ENCODE measurements around the gene DYNLRB1.
A peak's percentile ranks its signal among the peaks of the same experiment; 100 is the strongest.

The DYNLRB1 gene

DNA sequence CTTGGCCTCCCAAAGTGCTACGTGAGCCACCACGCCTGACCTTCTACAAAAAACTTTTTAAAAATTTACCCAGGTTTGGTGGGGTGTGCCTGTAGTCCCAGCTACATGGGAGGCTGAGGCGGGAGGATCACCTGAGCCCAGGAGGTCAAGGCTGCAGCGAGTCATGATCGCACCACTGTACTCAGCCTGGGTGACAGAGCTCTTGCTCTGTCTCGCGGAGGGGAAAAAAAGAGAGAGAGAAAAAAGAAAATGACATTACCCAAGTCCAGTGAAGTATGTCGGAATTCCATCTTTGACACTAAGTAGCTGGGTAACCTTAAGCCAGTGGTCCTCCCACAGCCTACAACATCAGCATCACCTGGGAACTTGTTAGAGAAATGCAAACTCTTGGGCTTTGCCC lies 23.5 kb downstream of the DYNLRB1 start:
- no peaks in the 10 kb centered on the region for H3K9me3 ChIP-seq (ENCODE audit: control insufficient read depth in 1 of 2, low read length in 2 of 2)
- H3K36me3 ChIP-seq (ENCODE audit: control insufficient read depth in 1 of 2, insufficient read depth in 2 of 2, low read length in 2 of 2): peaks cover 35 to 62% of the 10 kb centered on the region in 2 donors
- H3K27ac ChIP-seq (ENCODE audit: low read depth, low read length): no peak overlapping the region
- no peak overlapping the region for H3K4me3 ChIP-seq (ENCODE audit: low read depth in 1 of 2, low read length in 2 of 2)
- H3K9ac ChIP-seq (ENCODE audit: low read depth in 1 of 2, low read length in 2 of 2): no peak overlapping the region
- peaks cover 5 to 15% of the 10 kb centered on the region in 2 donors for H3K4me1 ChIP-seq (ENCODE audit: control insufficient read depth in 1 of 2, insufficient read depth in 2 of 2, low read length in 2 of 2)
- H3K27me3 ChIP-seq (ENCODE audit: control insufficient read depth in 1 of 2, insufficient read depth in 2 of 2, low read length in 2 of 2): no peaks in the 10 kb centered on the region

DNA sequence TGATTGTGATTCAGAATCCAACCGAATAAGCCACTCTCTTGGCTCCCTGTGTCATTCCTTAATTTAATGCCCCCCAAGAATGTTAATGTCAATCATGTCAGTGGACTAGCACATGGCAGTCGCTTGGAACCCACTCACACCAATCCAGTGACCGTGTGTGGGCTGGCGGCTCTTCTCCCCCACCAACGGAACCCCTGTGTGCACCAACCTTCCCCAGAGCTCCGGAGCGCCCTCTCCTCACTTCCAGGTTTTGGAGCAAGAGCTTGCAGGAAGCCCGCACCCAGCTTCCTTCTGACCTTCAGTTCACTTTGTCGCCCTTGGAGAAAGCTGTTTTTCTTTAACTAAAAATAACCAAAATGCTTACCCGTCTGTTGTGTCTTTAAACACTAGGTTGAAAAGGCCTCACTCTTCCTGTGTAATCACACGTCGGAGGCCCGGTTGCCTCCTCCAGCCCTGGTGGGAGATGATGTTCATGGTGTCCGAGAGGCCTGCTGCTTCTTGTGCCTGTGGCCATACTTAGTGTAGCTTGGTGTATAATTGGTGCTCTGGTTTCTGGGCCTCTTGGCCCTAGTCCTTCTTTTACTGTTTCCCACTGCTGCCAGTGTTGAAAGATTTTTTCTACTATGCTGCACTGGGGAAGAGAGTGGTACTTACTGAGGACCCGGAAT lies 24.5 kb downstream of the DYNLRB1 start:
- H3K36me3 ChIP-seq (ENCODE audit: control insufficient read depth in 1 of 2, insufficient read depth in 2 of 2, low read length in 2 of 2): peaks cover 26 to 52% of the 10 kb centered on the region in 2 donors
- H3K4me3 ChIP-seq (ENCODE audit: low read depth in 1 of 2, low read length in 2 of 2): no peak overlapping the region
- H3K27me3 ChIP-seq (ENCODE audit: control insufficient read depth in 1 of 2, insufficient read depth in 2 of 2, low read length in 2 of 2): no peaks in the 10 kb centered on the region
- H3K4me1 ChIP-seq (ENCODE audit: control insufficient read depth in 1 of 2, insufficient read depth in 2 of 2, low read length in 2 of 2): peaks cover 5 to 15% of the 10 kb centered on the region in 2 donors
- no peak overlapping the region for H3K27ac ChIP-seq (ENCODE audit: low read depth, low read length)
- no peaks in the 10 kb centered on the region for H3K9me3 ChIP-seq (ENCODE audit: control insufficient read depth in 1 of 2, low read length in 2 of 2)
- H3K9ac ChIP-seq (ENCODE audit: low read depth in 1 of 2, low read length in 2 of 2): no peak overlapping the region

DNA sequence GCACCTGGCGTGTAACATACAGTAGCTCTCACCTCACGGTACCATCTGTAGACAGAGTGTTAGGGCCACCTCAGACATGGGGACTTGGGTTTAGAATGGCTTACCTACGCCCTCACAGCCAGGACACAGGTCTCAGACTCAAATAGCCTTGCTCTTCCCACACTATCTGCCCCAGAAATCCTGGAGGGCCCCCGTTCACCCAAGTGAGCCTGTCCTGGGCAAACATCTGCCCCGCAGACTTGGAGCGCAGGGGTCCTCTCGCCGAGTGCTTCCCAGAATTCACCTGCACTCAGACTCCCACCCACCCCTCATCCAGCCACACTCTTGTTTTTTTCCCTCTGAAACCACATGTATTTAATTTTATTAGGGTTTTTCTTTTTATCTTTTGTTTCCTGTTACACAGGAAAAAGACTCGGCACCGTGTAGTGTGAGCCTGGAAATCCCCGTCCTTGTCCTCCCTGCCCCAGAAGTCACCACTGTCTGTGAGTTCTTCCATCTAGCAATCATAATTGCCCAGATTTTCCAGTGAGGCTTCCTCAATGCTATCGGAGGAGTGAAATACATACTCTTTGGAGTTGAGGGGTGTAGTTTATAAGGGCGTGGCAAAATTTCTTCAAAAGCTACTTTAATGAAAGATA lies 25.2 kb downstream of the DYNLRB1 start:
- H3K4me3 ChIP-seq (ENCODE audit: low read depth in 1 of 2, low read length in 2 of 2): no peak overlapping the region
- no peaks in the 10 kb centered on the region for H3K9me3 ChIP-seq (ENCODE audit: control insufficient read depth in 1 of 2, low read length in 2 of 2)
- no peaks in the 10 kb centered on the region for H3K27me3 ChIP-seq (ENCODE audit: control insufficient read depth in 1 of 2, insufficient read depth in 2 of 2, low read length in 2 of 2)
- H3K9ac ChIP-seq (ENCODE audit: low read depth in 1 of 2, low read length in 2 of 2): no peak overlapping the region
- peaks cover 5 to 15% of the 10 kb centered on the region in 2 donors for H3K4me1 ChIP-seq (ENCODE audit: control insufficient read depth in 1 of 2, insufficient read depth in 2 of 2, low read length in 2 of 2)
- H3K36me3 ChIP-seq (ENCODE audit: control insufficient read depth in 1 of 2, insufficient read depth in 2 of 2, low read length in 2 of 2): peaks cover 21 to 46% of the 10 kb centered on the region in 2 donors
- H3K27ac ChIP-seq (ENCODE audit: low read depth, low read length): no peak overlapping the region

DNA sequence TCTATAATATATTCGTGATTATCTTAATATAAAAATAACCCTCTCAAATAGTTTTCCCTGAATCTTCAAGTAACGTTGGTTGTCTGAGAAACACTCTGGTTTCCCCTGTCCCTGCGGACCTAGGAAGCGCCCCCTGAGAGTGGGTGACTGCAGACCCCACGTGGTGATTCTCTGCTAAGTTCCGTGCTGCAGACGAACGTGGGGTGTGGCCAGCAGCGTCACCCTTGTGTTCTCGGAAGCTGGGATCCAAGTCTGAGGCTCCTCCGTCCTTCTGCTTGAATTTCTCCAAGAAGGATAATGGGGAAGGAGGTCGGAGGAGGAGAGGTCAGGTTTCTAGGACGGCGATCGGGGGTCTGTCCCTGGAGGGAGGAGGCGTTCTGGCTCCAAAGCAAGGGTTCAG lies 25.7 kb downstream of the DYNLRB1 start:
- Histone ChIP-seq H3K36me3 (ENCODE audit: control insufficient read depth in 1 of 2, insufficient read depth in 2 of 2, low read length in 2 of 2) (peaks cover 18 to 43% of the 10 kb centered on the region in 2 donors), H3K27ac (ENCODE audit: low read depth, low read length) (no peak overlapping the region), H3K27me3 (ENCODE audit: control insufficient read depth in 1 of 2, insufficient read depth in 2 of 2, low read length in 2 of 2) (no peaks in the 10 kb centered on the region), H3K9ac (ENCODE audit: low read depth in 1 of 2, low read length in 2 of 2) (no peak overlapping the region), H3K4me3 (ENCODE audit: low read depth in 1 of 2, low read length in 2 of 2) (no peak overlapping the region), H3K9me3 (ENCODE audit: control insufficient read depth in 1 of 2, low read length in 2 of 2) (no peaks in the 10 kb centered on the region), H3K4me1 (ENCODE audit: control insufficient read depth in 1 of 2, insufficient read depth in 2 of 2, low read length in 2 of 2) (peaks cover 5 to 15% of the 10 kb centered on the region in 2 donors)

DNA sequence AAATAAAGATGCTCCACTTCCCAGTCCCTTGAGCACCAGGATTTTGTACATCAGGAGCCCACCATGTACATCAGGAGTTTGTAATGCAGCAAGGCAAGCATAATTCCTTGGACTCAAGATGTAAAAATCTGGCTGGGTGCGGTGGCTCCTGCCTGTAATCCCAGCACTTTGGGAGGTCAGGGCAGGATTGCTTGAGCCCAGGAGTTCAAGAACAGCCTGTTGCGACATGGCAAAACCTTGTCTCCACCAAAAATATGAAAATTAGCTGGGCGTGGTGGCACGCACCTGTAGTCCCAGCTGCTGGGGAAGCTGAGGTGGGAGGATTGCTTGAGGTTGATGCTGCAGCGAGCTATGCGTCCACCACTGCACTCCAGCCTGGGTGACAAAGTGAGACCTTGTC lies 26.2 kb downstream of the DYNLRB1 start:
- Histone ChIP-seq H3K4me1 (ENCODE audit: control insufficient read depth in 1 of 2, insufficient read depth in 2 of 2, low read length in 2 of 2) (peaks cover 5 to 17% of the 10 kb centered on the region in 2 donors), H3K36me3 (ENCODE audit: control insufficient read depth in 1 of 2, insufficient read depth in 2 of 2, low read length in 2 of 2) (peaks cover 13 to 38% of the 10 kb centered on the region in 2 donors), H3K4me3 (ENCODE audit: low read depth in 1 of 2, low read length in 2 of 2) (no peak overlapping the region), H3K27me3 (ENCODE audit: control insufficient read depth in 1 of 2, insufficient read depth in 2 of 2, low read length in 2 of 2) (no peaks in the 10 kb centered on the region), H3K9ac (ENCODE audit: low read depth in 1 of 2, low read length in 2 of 2) (no peak overlapping the region), H3K9me3 (ENCODE audit: control insufficient read depth in 1 of 2, low read length in 2 of 2) (no peaks in the 10 kb centered on the region), H3K27ac (ENCODE audit: low read depth, low read length) (no peak overlapping the region)

DNA sequence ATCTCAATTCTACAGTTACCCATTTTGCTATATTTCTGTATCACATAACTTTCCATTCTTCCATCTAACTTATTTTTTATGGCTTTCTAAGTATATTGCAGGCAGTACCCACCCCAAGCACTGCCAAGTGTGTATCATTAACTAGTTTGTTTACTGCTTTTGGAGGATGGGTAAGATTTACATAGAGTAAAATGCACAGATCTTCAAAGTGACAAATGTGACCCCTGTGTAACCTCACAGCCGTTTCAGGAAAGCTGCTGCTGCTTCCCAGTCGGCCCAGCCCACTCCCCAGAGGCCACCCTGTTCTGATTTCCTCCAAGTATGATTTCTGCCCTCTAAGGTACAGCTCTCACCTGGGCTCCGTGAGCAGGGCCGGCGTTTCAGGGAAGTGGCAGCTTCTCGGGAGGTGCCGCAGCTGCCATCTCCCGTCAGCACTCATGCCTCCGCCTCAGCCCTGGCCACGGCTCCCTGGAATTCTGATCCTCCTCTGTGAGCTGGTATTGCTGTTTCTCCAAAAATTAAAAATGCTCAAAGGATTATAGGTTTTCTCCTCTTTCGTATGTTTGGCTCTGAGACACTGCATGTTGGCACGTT lies 27.3 kb downstream of the DYNLRB1 start:
- peaks cover 11 to 31% of the 10 kb centered on the region in 2 donors for H3K36me3 ChIP-seq (ENCODE audit: control insufficient read depth in 1 of 2, insufficient read depth in 2 of 2, low read length in 2 of 2)
- H3K4me3 ChIP-seq (ENCODE audit: low read depth in 1 of 2, low read length in 2 of 2): no peak overlapping the region
- H3K27me3 ChIP-seq (ENCODE audit: control insufficient read depth in 1 of 2, insufficient read depth in 2 of 2, low read length in 2 of 2): no peaks in the 10 kb centered on the region
- H3K9me3 ChIP-seq (ENCODE audit: control insufficient read depth in 1 of 2, low read length in 2 of 2): no peaks in the 10 kb centered on the region
- no peak overlapping the region for H3K9ac ChIP-seq (ENCODE audit: low read depth in 1 of 2, low read length in 2 of 2)
- H3K4me1 ChIP-seq (ENCODE audit: control insufficient read depth in 1 of 2, insufficient read depth in 2 of 2, low read length in 2 of 2): peaks cover 9 to 27% of the 10 kb centered on the region in 2 donors
- H3K27ac ChIP-seq (ENCODE audit: low read depth, low read length): no peak overlapping the region

DNA sequence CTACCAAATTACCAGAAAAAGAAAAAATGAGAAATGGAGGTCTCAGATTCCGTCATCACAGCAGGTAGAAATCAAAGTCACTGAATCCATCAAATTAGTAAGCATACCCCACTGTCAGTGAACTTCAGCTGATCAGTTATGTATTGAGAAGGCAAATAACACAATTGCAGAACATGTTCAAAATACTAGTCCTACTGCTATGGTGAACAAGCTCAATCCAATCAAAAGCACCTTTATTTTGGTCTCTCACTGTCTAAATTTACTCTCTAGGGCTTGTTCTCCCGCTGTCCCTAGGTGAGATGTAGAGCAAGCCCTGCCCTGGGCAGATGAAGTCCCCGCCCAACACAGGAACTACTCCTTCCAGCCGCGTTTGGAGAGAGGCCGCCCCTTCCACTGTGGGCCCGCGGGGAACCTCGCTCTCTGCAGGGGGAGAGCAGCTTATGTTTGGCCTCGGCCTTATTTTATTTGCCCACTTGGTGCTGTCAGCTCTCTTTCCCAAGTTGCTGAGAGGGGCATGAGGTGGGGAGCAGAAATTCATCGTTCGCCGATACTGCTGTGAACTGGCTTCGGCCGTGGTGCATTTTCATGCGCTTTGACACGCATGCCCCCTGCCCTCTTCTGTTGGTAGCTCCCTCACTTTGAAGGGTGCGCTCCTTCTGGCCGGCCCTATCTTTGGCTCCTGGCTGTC lies 28.0 kb downstream of the DYNLRB1 start:
- H3K4me3 ChIP-seq (ENCODE audit: low read depth in 1 of 2, low read length in 2 of 2): peak overlapping the region; percentile 4 to 43
- peaks cover 9 to 27% of the 10 kb centered on the region in 2 donors for H3K4me1 ChIP-seq (ENCODE audit: control insufficient read depth in 1 of 2, insufficient read depth in 2 of 2, low read length in 2 of 2)
- H3K36me3 ChIP-seq (ENCODE audit: control insufficient read depth in 1 of 2, insufficient read depth in 2 of 2, low read length in 2 of 2): peaks cover 8 to 27% of the 10 kb centered on the region in 2 donors
- H3K27me3 ChIP-seq (ENCODE audit: control insufficient read depth in 1 of 2, insufficient read depth in 2 of 2, low read length in 2 of 2): no peaks in the 10 kb centered on the region
- no peak overlapping the region for H3K27ac ChIP-seq (ENCODE audit: low read depth, low read length)
- H3K9me3 ChIP-seq (ENCODE audit: control insufficient read depth in 1 of 2, low read length in 2 of 2): no peaks in the 10 kb centered on the region
- H3K9ac ChIP-seq (ENCODE audit: low read depth in 1 of 2, low read length in 2 of 2): no peak overlapping the region

DNA sequence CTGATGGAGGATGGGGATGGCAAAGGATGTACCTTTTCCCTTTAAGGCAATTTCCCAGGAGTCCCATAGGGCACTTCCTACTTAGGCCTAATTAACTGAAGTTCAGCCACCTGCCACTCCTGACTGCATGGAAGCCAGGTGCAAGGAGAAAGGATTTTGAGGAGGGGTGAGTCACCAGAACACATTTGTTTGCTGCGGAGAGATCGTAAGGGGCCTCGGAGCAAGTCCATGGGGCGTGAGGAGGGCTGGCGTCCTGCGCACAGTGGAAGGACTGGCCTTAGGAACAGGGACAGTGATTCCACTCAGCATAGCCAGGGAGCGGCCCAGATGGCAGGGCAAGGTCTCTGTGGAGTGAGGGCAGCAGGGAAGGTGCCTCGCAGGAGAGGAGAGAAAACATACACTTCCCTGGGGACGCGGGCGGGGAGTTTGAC lies 30.5 kb downstream of the DYNLRB1 start:
- H3K27ac ChIP-seq (ENCODE audit: low read depth, low read length): peak overlapping the region; percentile 67
- no peaks in the 10 kb centered on the region for H3K9me3 ChIP-seq (ENCODE audit: control insufficient read depth in 1 of 2, low read length in 2 of 2)
- H3K36me3 ChIP-seq (ENCODE audit: control insufficient read depth in 1 of 2, insufficient read depth in 2 of 2, low read length in 2 of 2): peaks cover 0 to 11% of the 10 kb centered on the region in 2 donors
- no peaks in the 10 kb centered on the region for H3K27me3 ChIP-seq (ENCODE audit: control insufficient read depth in 1 of 2, insufficient read depth in 2 of 2, low read length in 2 of 2)
- H3K4me1 ChIP-seq (ENCODE audit: control insufficient read depth in 1 of 2, insufficient read depth in 2 of 2, low read length in 2 of 2): peaks cover 9 to 27% of the 10 kb centered on the region in 2 donors
- peak overlapping the region; percentile 60 to 62 for H3K9ac ChIP-seq (ENCODE audit: low read depth in 1 of 2, low read length in 2 of 2)
- peak overlapping the region; percentile 68 to 80 for H3K4me3 ChIP-seq (ENCODE audit: low read depth in 1 of 2, low read length in 2 of 2)

DNA sequence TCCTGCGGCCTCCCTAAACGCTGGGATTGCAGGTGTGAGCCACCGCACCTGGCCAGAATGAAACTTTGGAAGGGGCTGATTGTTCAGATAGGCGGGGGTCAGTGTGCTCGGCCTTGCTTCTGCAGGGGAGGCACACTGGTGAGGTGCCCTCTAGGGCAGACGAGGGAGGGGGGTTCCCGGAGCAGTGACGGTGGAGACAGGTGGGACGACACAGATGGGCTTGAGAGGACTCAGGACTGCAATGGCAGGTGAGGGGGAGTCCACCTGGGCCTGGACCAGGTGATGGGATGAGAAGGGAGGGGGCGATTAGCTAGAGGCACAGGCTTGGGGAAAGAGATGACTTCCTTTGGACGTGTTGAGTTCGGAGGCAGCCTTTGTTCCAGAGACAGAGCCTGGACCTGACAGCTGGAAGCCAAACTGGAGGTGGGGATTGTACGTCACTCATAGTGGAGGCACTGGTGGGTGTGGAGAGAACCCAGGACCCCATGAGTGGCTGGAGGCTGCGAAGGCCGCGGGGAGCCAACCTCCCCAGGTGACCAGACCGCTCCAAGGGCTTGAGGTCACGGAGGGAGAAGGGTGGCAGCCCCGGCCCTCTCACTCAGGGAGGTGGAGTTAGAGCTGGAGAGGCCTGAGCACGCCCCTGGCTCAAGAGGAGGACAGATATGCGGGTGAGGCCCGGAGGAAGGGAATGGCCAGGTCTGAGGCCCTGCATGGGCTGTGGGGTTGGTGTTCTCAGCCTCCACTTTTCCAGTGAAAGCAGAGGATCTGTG lies 31.8 kb downstream of the DYNLRB1 start:
- H3K27me3 ChIP-seq (ENCODE audit: control insufficient read depth in 1 of 2, insufficient read depth in 2 of 2, low read length in 2 of 2): no peaks in the 10 kb centered on the region
- H3K36me3 ChIP-seq (ENCODE audit: control insufficient read depth in 1 of 2, insufficient read depth in 2 of 2, low read length in 2 of 2): peaks cover 0 to 6% of the 10 kb centered on the region in 2 donors
- no peak overlapping the region for H3K27ac ChIP-seq (ENCODE audit: low read depth, low read length)
- H3K4me1 ChIP-seq (ENCODE audit: control insufficient read depth in 1 of 2, insufficient read depth in 2 of 2, low read length in 2 of 2): peaks cover 9 to 27% of the 10 kb centered on the region in 2 donors
- H3K4me3 ChIP-seq (ENCODE audit: low read depth in 1 of 2, low read length in 2 of 2): peak overlapping the region; percentile 68 to 80
- peak overlapping the region; percentile 7 to 25 for H3K9ac ChIP-seq (ENCODE audit: low read depth in 1 of 2, low read length in 2 of 2)
- no peaks in the 10 kb centered on the region for H3K9me3 ChIP-seq (ENCODE audit: control insufficient read depth in 1 of 2, low read length in 2 of 2)
